Cardiac muscle cell (in vitro differentiated cells and primary cell): ENCODE data around the gene KLKB1. TPM values are rescaled to one million over a fixed set of nuclear protein-coding genes. Genes with fewer than 3 reads are reported as not detected.

Source experiments
- DNase-seq, 2 donors: peaks; one replicate each; pipeline versions ENCODE4 v3.0.0 to v3.0.0-alpha.2; 2010 to 2017; ENCODE audit warnings: low read depth in 1 of 2, low spot score in 1 of 2
- H3K27ac ChIP-seq: fragments of 200-600 bp; sonication (generic); 2 replicates; pipeline ENCODE4 v1.5.1; 2016
- H3K27me3 ChIP-seq: fragments of 200-600 bp; sonication (generic); 2 replicates; pipeline ENCODE4 v1.6.0; 2016; ENCODE audit warnings: control low read depth
- H3K36me3 ChIP-seq: fragments of 200-600 bp; sonication (generic); 2 replicates; pipeline ENCODE4 v1.5.1; 2016; ENCODE audit warnings: control low read depth
- H3K4me1 ChIP-seq: fragments of 200-600 bp; sonication (generic); 2 replicates; pipeline ENCODE4 v1.8.1; 2017; ENCODE audit warnings: low read depth, mild to moderate bottlenecking, mixed run types
- H3K4me3 ChIP-seq: fragments of 200-600 bp; sonication (generic); 2 replicates; pipeline ENCODE4 v1.5.1; 2016; ENCODE audit warnings: mild to moderate bottlenecking
- H3K9me3 ChIP-seq: fragments of 200-600 bp; sonication (generic); 2 replicates; pipeline ENCODE4 v1.5.1; 2017; ENCODE audit warnings: low read depth, mild to moderate bottlenecking, control low read depth
- CTCF ChIP-seq: IDR thresholded peaks from 2 replicates; pipeline ENCODE4 v1.5.1; 2012; ENCODE audit warnings: low read depth, mild to moderate bottlenecking, low read length
- polyA plus RNA-seq: library from polyadenylated mRNA; unstranded; fragments of >200 nt; fragmentation: Nextera tagmentation; extraction: Ambion mirVana; gene quantifications from 2 replicates; pipeline ENCODE4 v1.2.1, GENCODE V29; 2016
- total RNA-seq: library from RNA; depleted of rRNA; stranded (reverse); fragments of >200 nt; gene quantifications from 2 replicates; pipeline ENCODE4 v1.2.3, GENCODE V29; 2016

Gene KLKB1
- total and polyA plus RNA-seq, 2 experiments from 2014 or later, result 0.09 TPM; not detected in 1

GRCh38 chr4:186201535-186202230 lies 25.6 kb upstream of the KLKB1 start:
- peak; percentile 42 to 57 for DNase-seq
- H3K4me3 ChIP-seq, result no peak overlapping the region
- no peak overlapping the region for H3K27ac ChIP-seq
- H3K9me3 ChIP-seq, result no peaks in the 10 kb centered on the region
- H3K27me3 ChIP-seq, result no peaks in the 10 kb centered on the region
- TF ChIP-seq CTCF, result peak; percentile 52
- peaks cover 10% of the 10 kb centered on the region for H3K4me1 ChIP-seq
- no peaks in the 10 kb centered on the region for H3K36me3 ChIP-seq

GRCh38 chr4:186202490-186203140 lies 24.7 kb upstream of the KLKB1 start:
- H3K36me3 ChIP-seq, result no peaks in the 10 kb centered on the region
- H3K4me3 ChIP-seq, result no peak overlapping the region
- TF ChIP-seq CTCF, result no peak
- H3K27ac ChIP-seq, result no peak overlapping the region
- peaks cover 10% of the 10 kb centered on the region for H3K4me1 ChIP-seq
- H3K9me3 ChIP-seq, result no peaks in the 10 kb centered on the region
- H3K27me3 ChIP-seq, result no peaks in the 10 kb centered on the region
- no peak for DNase-seq

- no peaks in the 10 kb centered on the region for H3K9me3 ChIP-seq
- TF ChIP-seq CTCF, result no peak
- H3K36me3 ChIP-seq, result no peaks in the 10 kb centered on the region
- no peaks in the 10 kb centered on the region for H3K27me3 ChIP-seq
- H3K4me3 ChIP-seq, result no peak overlapping the region
- no peak overlapping the region for H3K27ac ChIP-seq
- DNase-seq, result peak in 1 of 2 donors; percentile 43
- H3K4me1 ChIP-seq, result peaks cover 10% of the 10 kb centered on the region
Measured at GRCh38 chr4:186203406-186203805, 23.9 kb upstream of the KLKB1 start.

DNA sequence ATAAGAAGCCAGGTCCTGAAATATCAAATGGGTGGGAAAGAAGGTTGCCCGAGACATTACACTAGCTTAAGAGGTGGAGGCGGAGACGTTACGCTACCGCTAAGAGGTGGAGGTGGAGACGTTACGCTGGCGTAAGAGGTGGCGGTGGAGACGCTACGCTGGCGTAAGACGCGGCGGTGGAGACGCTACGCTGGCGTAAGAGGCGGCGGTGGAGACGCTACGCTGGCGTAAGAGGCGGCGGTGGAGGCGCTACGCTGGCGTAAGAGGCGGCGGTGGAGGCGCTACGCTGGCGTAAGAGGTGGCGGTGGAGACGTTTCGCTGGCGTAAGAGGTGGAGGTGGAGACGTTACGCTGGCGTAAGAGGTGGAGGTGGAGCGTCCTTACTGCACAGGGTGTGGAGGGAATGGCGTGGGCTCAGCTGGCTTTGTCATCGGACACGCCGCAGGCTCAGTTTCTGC lies 23.2 kb upstream of the KLKB1 start:
- Histone ChIP-seq H3K9me3 (no peaks in the 10 kb centered on the region), H3K27ac (no peak overlapping the region), H3K36me3 (no peaks in the 10 kb centered on the region), H3K4me3 (no peak overlapping the region), H3K27me3 (no peaks in the 10 kb centered on the region), H3K4me1 (peaks cover 10% of the 10 kb centered on the region)
- peak in 1 of 2 donors; percentile 84 for DNase-seq
- no peak for TF ChIP-seq CTCF

GRCh38 chr4:186204686-186205085 lies 22.6 kb upstream of the KLKB1 start:
- TF ChIP-seq CTCF, result no peak
- H3K27ac ChIP-seq, result no peak overlapping the region
- H3K4me3 ChIP-seq, result no peak overlapping the region
- H3K27me3 ChIP-seq, result no peaks in the 10 kb centered on the region
- H3K4me1 ChIP-seq, result peaks cover 10% of the 10 kb centered on the region
- no peaks in the 10 kb centered on the region for H3K9me3 ChIP-seq
- no peak for DNase-seq
- no peaks in the 10 kb centered on the region for H3K36me3 ChIP-seq
